HEK293 (cell line): ENCODE data around the gene NXN.

ENCODE experiments used
- CTCF ChIA-PET: fragments of 350-600 bp; formaldehyde crosslinking; extraction: SDS; loops from one replicate; lab custom pipeline; 2021; ENCODE audit warnings: antibody characterized with exemption; lab: Yijun Ruan, JAX
- POLR2A ChIA-PET: fragments of 300-600 bp; formaldehyde crosslinking; extraction: SDS; loops from one replicate; lab custom pipeline; 2020; ENCODE audit warnings: antibody characterized with exemption, inconsistent platforms; lab: Yijun Ruan, JAX
- H3K27ac ChIP-seq: fragments of 200-500 bp; sonication (Bioruptor generic); 2 replicates; pipeline ENCODE4 v1.5.1; 2014; ENCODE audit warnings: low read depth, low read length, control low read depth, inconsistent platforms; ENCODE audit errors: extremely low read depth
- H3K36me3 ChIP-seq, 2 experiments: fragments of 200-500 bp in 1 of 2; sonication (Bioruptor generic) in 1 of 2; 1 replicate in 1 of 2; 2 replicates in 1 of 2; pipeline ENCODE4 v1.5.1; 2014 to 2017; ENCODE audit warnings: inconsistent platforms in 2 of 2, low read length in 2 of 2; ENCODE audit not compliant: control insufficient read depth in 2 of 2, insufficient read depth in 1 of 2
- H3K4me1 ChIP-seq: fragments of 200-500 bp; sonication (Bioruptor generic); 2 replicates; pipeline ENCODE4 v1.5.1; 2014; ENCODE audit warnings: mild to moderate bottlenecking, low read length, inconsistent platforms; ENCODE audit not compliant: control insufficient read depth, insufficient read depth
- H3K4me3 ChIP-seq: 2 replicates; pipeline ENCODE4 v1.5.1; 2011; ENCODE audit warnings: low read depth, mild to moderate bottlenecking, control low read depth, low read length, moderate library complexity
- H3K9me3 ChIP-seq: fragments of 200-500 bp; sonication (Bioruptor generic); 2 replicates; pipeline ENCODE4 v1.5.1; 2014; ENCODE audit warnings: low read depth, low read length, inconsistent platforms; ENCODE audit not compliant: control insufficient read depth, insufficient read depth
- EGR2 ChIP-seq: fragments of 450-650 bp; formaldehyde crosslinking; IDR thresholded peaks from 2 replicates; pipeline ENCODE4 v1.5.1; 2016; ENCODE audit warnings: low read depth, missing biosample characterization, missing genetic modification characterization
- KLF1 ChIP-seq: fragments of 450-650 bp; formaldehyde crosslinking; IDR thresholded peaks from 2 replicates; pipeline ENCODE4 v1.5.1; 2016; ENCODE audit warnings: missing biosample characterization, missing genetic modification characterization
- TCF7L2 ChIP-seq: IDR thresholded peaks from 2 replicates; pipeline ENCODE4 v1.6.1; 2011; ENCODE audit warnings: low read depth, mild to moderate bottlenecking, inconsistent platforms, low read length, moderate library complexity, borderline replicate concordance
- ZFHX2 ChIP-seq: fragments of 450-650 bp; formaldehyde crosslinking; conservative IDR thresholded peaks from 2 replicates; pipeline ENCODE4 v1.5.1; 2016; ENCODE audit warnings: missing biosample characterization, missing genetic modification characterization
- ZFP3 ChIP-seq: fragments of 450-650 bp; formaldehyde crosslinking; IDR thresholded peaks from 2 replicates; pipeline ENCODE4 v1.5.1; 2016; ENCODE audit warnings: low read depth, missing biosample characterization, missing genetic modification characterization
- ZNF132 ChIP-seq: fragments of 450-650 bp; formaldehyde crosslinking; IDR thresholded peaks from 2 replicates; pipeline ENCODE4 v1.5.1; 2017; ENCODE audit warnings: missing biosample characterization, missing genetic modification characterization, borderline replicate concordance
- ZNF211 ChIP-seq: fragments of 450-650 bp; formaldehyde crosslinking; IDR thresholded peaks from 2 replicates; pipeline ENCODE4 v1.5.1; 2016; ENCODE audit warnings: low read depth, missing biosample characterization, missing genetic modification characterization
- ZNF350 ChIP-seq: fragments of 450-650 bp; formaldehyde crosslinking; IDR thresholded peaks from 2 replicates; pipeline ENCODE4 v1.5.0; 2017; ENCODE audit warnings: missing biosample characterization, mild to moderate bottlenecking, missing genetic modification characterization
- ZNF513 ChIP-seq: fragments of 450-650 bp; IDR thresholded peaks from 2 replicates; pipeline ENCODE4 v1.5.1; 2018; ENCODE audit warnings: missing biosample characterization, missing genetic modification characterization
- ZNF585B ChIP-seq: fragments of 450-650 bp; formaldehyde crosslinking; IDR thresholded peaks from 2 replicates; pipeline ENCODE4 v1.5.1; 2016; ENCODE audit warnings: missing biosample characterization, missing genetic modification characterization
- ZNF624 ChIP-seq: fragments of 450-650 bp; formaldehyde crosslinking; IDR thresholded peaks from 2 replicates; pipeline ENCODE4 v1.5.1; 2017; ENCODE audit warnings: missing biosample characterization, missing genetic modification characterization
- ZSCAN16 ChIP-seq: fragments of 450-650 bp; formaldehyde crosslinking; IDR thresholded peaks from 2 replicates; pipeline ENCODE4 v1.5.1; 2016; ENCODE audit warnings: missing biosample characterization, missing genetic modification characterization
- ZSCAN30 ChIP-seq: fragments of 450-650 bp; IDR thresholded peaks from 2 replicates; pipeline ENCODE4 v1.5.1; 2018; ENCODE audit warnings: missing biosample characterization, mild to moderate bottlenecking, missing genetic modification characterization, moderate library complexity
- TF ChIP-seq, protein P1 (sequence below): fragments of 450-650 bp; formaldehyde crosslinking; IDR thresholded peaks from 2 replicates; pipeline ENCODE4 v1.5.1; 2017; ENCODE audit warnings: missing biosample characterization, missing genetic modification characterization
- TF ChIP-seq, protein P2 (sequence below): IDR thresholded peaks from 2 replicates; pipeline ENCODE4 v1.6.1; 2011; ENCODE audit warnings: mild to moderate bottlenecking, low read depth, low read length, borderline replicate concordance

The NXN gene

DNA sequence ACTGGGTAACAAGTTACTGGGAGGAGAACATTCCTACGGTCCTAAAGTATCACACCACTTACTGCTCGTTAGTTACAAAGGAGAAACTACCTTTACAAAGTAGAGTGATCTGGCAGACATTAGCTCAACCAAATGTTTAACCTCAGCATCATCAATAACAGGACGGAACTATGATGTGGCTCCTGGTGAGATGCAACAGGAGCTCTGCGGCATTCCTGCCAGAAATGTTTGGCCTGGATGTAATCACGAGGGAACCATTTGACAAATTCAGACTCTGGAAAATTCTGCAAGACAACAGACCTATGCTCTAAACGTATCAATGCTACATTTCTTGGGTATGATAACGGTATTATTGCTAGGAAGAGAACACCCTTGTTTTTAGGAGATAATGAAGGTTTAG lies 117.0 kb downstream of the NXN start:
- TF ChIP-seq KLF1 (tag by site-specific recombination) (no peak), ZNF132 (tag by site-specific recombination) (no peak), ZSCAN30 (no peak), ZNF211 (tag by site-specific recombination) (no peak), ZNF624 (tag by site-specific recombination) (no peak)
- TF ChIP-seq, protein P1, sequence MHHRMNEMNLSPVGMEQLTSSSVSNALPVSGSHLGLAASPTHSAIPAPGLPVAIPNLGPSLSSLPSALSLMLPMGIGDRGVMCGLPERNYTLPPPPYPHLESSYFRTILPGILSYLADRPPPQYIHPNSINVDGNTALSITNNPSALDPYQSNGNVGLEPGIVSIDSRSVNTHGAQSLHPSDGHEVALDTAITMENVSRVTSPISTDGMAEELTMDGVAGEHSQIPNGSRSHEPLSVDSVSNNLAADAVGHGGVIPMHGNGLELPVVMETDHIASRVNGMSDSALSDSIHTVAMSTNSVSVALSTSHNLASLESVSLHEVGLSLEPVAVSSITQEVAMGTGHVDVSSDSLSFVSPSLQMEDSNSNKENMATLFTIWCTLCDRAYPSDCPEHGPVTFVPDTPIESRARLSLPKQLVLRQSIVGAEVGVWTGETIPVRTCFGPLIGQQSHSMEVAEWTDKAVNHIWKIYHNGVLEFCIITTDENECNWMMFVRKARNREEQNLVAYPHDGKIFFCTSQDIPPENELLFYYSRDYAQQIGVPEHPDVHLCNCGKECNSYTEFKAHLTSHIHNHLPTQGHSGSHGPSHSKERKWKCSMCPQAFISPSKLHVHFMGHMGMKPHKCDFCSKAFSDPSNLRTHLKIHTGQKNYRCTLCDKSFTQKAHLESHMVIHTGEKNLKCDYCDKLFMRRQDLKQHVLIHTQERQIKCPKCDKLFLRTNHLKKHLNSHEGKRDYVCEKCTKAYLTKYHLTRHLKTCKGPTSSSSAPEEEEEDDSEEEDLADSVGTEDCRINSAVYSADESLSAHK = no peak
- TF ChIP-seq, all 188 proteins: peak for 0
- no peak overlapping the region for H3K4me3 ChIP-seq
- no peak overlapping the region for H3K27ac ChIP-seq
- H3K4me1 ChIP-seq = no peaks in the 10 kb centered on the region
- POLR2A ChIA-PET = no interaction called here
- H3K9me3 ChIP-seq = no peaks in the 10 kb centered on the region
- peaks cover 0 to 5% of the 10 kb centered on the region in 2 experiments; a peak in 1 of 3 replicates for H3K36me3 ChIP-seq
- CTCF ChIA-PET = interaction anchor here (1.0 to 1.8 kb wide), 3 partner anchors 13 to 67 kb away, joined by 3 to 8 read pairs (median 3); no protein-coding TSS in a partner anchor

DNA sequence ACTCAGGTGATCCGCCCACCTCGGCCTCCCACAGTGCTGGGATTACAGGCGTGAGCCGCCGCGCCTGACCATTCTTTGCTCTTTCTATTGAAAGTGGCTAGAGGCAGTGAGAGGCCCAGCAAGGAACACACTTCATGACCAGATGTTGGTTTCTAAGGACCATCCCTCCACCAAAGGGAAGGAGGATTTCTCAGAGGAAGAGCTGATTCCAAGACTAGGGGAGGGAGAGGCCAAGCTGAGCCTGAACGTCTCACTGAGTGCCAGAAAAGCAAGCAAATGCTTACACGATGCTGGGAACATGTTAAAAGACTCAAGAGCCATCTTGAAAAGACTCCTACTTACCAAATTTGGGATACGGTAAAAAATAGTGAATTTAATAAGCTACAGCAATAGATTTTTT lies 118.2 kb downstream of the NXN start:
- H3K4me1 ChIP-seq = no peaks in the 10 kb centered on the region
- H3K36me3 ChIP-seq = peaks cover 0 to 5% of the 10 kb centered on the region in 2 experiments; a peak in 1 of 3 replicates
- POLR2A ChIA-PET = no interaction called here
- no peak overlapping the region for H3K4me3 ChIP-seq
- H3K27ac ChIP-seq = no peak overlapping the region
- no peaks in the 10 kb centered on the region for H3K9me3 ChIP-seq
- TF ChIP-seq ZSCAN16 (tag by site-specific recombination) (no peak), EGR2 (tag by site-specific recombination) (0 out of 2 replicates have a peak, but pooled peaks have one; percentile 30), ZNF513 (tag by site-specific recombination) (no peak), ZFHX2 (peak; percentile 27; the same call in 1 of the 2 replicates), ZNF585B (tag by site-specific recombination) (no peak)
- TF ChIP-seq, protein P2, sequence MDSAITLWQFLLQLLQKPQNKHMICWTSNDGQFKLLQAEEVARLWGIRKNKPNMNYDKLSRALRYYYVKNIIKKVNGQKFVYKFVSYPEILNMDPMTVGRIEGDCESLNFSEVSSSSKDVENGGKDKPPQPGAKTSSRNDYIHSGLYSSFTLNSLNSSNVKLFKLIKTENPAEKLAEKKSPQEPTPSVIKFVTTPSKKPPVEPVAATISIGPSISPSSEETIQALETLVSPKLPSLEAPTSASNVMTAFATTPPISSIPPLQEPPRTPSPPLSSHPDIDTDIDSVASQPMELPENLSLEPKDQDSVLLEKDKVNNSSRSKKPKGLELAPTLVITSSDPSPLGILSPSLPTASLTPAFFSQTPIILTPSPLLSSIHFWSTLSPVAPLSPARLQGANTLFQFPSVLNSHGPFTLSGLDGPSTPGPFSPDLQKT = no peak
- CTCF ChIA-PET = interaction anchor here (1.1 to 1.8 kb wide), 3 partner anchors 18 to 135 kb away, joined by 3 to 8 read pairs (median 5); partner anchors contain the start of gene TIMM22

DNA sequence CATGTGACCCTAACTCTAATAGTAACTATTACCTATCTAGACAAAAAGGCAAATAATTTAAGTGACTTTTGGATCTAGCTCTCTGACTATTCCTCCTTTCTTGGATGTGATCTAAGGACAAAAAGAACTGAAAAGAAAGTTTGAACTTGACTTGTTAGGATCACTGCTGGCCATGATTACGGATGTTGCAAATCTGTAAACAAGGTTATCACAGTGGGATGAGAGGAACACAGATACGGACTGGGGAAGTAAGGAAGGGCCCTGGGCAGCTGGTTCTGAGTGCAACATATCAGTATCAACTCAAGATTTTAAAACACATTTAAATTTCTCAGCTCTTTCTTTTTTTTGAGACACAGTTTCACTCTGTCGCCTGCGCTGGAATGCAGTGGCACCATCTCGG lies 118.8 kb downstream of the NXN start:
- POLR2A ChIA-PET = no interaction called here
- CTCF ChIA-PET = interaction anchor here (1.0 to 1.3 kb wide), 3 partner anchors 18 to 136 kb away, joined by 3 to 5 read pairs (median 4); partner anchors contain the start of gene TIMM22
- Histone ChIP-seq H3K4me3 (no peak overlapping the region), H3K36me3 (peaks cover 0 to 5% of the 10 kb centered on the region in 2 experiments; a peak in 1 of 3 replicates), H3K4me1 (no peaks in the 10 kb centered on the region), H3K9me3 (no peaks in the 10 kb centered on the region), H3K27ac (no peak overlapping the region)
- TF ChIP-seq TCF7L2 = no peak
- TF ChIP-seq ZFP3 (tag by site-specific recombination) = no peak
- no peak for TF ChIP-seq ZNF350 (tag by site-specific recombination)
